Calu3 (cell line): ENCODE measurements around the gene RABEP1. TPM values are rescaled to one million over a fixed set of nuclear protein-coding genes. Genes with fewer than 3 reads are reported as not detected.

Source experiments
- BruUV-seq: library from RNA; stranded (reverse); fragments of 400-500 nt; replicated peaks from 2 replicates; lab custom pipeline; 2021; lab: Mats Ljungman, UMichigan
- CTCF ChIA-PET: fragments of 300-600 bp; sonication (Branson Sonifier 250); formaldehyde crosslinking; loops from one replicate; lab custom pipeline; 2022; ENCODE audit warnings: antibody characterized with exemption; lab: Charles Lee
- DNase-seq: peaks from one replicate; pipeline ENCODE4 v3.0.0; 2022
- H3K27ac Mint-ChIP-seq: one replicate; pipeline ENCODE4 v1.8.0; 2022; ENCODE audit warnings: mixed read lengths; ENCODE audit not compliant: unreplicated experiment
- H3K27me3 Mint-ChIP-seq: one replicate; pipeline ENCODE4 v1.8.0; 2022; ENCODE audit warnings: mixed read lengths; ENCODE audit not compliant: unreplicated experiment
- H3K36me3 Mint-ChIP-seq: one replicate; pipeline ENCODE4 v1.8.0; 2022; ENCODE audit warnings: mild to moderate bottlenecking, moderate library complexity, mixed read lengths; ENCODE audit not compliant: insufficient read depth, unreplicated experiment
- H3K4me1 Mint-ChIP-seq: one replicate; pipeline ENCODE4 v1.8.0; 2022; ENCODE audit warnings: mild to moderate bottlenecking, low read depth, mixed read lengths; ENCODE audit not compliant: unreplicated experiment
- H3K4me3 Mint-ChIP-seq: one replicate; pipeline ENCODE4 v1.8.0; 2022; ENCODE audit warnings: mild to moderate bottlenecking, low read depth, moderate library complexity, mixed read lengths; ENCODE audit not compliant: unreplicated experiment
- H3K9me3 Mint-ChIP-seq: one replicate; pipeline ENCODE4 v1.8.0; 2022; ENCODE audit warnings: low read depth, mixed read lengths; ENCODE audit not compliant: unreplicated experiment
- intact Hi-C: fragments of 100-400 bp; cut with micrococcal nuclease; formaldehyde crosslinking; loops from one replicate; pipeline ENCODE4 v1.10.0; 2022; ENCODE audit not compliant: unreplicated experiment
- total RNA-seq: library from RNA; stranded (reverse); gene quantifications from 2 replicates; pipeline ENCODE4 v1.2.3, GENCODE V29; 2022
- TF ChIP-seq, protein P1 (sequence below): fragments of 200-600 bp; IDR thresholded peaks from one replicate; pipeline ENCODE4 v1.8.0; 2022; ENCODE audit warnings: antibody characterized with exemption; ENCODE audit not compliant: unreplicated experiment

RABEP1 gene
- total RNA-seq, 1 experiment from 2014 or later, result 33.5 TPM

DNA sequence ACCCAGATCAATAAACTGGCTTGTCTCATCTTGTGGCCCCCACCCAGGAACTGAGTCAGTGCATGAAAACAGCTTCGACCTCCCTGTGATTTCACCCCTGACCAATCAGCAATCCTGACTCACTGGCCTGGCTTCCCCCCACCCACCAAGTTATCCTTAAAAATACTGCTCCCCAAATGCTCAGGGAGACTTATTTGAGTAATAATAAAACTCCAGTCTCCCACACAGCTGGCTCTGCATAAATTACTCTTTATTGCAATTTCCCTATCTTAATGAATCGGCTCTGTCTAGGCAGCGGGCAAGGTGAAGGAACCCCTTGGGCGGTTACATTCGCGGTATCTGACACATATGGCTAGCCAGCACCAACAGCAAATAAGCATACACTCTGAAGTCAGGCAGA is 9.8 kb upstream of the RABEP1 start:
- Mint-ChIP-seq H3K36me3 (no peaks in the 10 kb centered on the region), H3K4me1 (no peaks in the 10 kb centered on the region), H3K4me3 (no peak overlapping the region), H3K9me3 (no peaks in the 10 kb centered on the region), H3K27me3 (no peaks in the 10 kb centered on the region), H3K27ac (no peak overlapping the region)
- BruUV-seq, result no TSS peak
- intact Hi-C loops, result no loop called here
- DNase-seq, result no peak
- TF ChIP-seq, protein P1, sequence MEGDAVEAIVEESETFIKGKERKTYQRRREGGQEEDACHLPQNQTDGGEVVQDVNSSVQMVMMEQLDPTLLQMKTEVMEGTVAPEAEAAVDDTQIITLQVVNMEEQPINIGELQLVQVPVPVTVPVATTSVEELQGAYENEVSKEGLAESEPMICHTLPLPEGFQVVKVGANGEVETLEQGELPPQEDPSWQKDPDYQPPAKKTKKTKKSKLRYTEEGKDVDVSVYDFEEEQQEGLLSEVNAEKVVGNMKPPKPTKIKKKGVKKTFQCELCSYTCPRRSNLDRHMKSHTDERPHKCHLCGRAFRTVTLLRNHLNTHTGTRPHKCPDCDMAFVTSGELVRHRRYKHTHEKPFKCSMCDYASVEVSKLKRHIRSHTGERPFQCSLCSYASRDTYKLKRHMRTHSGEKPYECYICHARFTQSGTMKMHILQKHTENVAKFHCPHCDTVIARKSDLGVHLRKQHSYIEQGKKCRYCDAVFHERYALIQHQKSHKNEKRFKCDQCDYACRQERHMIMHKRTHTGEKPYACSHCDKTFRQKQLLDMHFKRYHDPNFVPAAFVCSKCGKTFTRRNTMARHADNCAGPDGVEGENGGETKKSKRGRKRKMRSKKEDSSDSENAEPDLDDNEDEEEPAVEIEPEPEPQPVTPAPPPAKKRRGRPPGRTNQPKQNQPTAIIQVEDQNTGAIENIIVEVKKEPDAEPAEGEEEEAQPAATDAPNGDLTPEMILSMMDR, result no peak
- CTCF ChIA-PET, result no interaction called here

DNA sequence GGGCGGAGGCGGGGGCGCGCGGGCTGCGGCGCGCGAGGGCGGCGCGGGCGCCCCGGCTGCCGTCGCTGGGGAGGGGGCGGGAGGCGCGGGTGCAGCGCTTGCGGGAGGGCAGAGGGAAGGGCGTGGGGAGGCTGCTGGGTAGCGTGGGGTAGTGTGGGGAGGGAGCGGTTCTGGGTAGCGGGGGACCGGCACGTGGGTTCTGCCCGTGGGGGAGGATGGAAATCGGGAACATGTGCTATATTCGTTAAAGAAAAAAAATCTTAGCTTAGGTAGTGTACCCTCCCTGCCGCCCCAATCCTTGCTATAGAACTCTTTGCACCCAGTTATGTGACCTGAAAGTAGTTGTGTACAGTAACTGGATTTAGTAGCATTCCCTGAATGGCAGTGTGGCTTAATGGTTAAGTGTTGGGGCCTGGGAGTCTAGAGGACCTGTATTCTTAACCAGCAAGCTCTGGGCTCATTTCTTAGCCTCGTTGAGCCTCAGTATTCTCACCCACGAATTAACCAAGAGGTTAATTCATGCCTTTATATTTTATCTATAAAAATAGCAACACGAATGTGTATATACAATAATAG is 646 bp downstream of the RABEP1 start:
- peak; percentile 1 for DNase-seq
- TF ChIP-seq, protein P1, result no peak
- CTCF ChIA-PET, result no interaction called here

DNA sequence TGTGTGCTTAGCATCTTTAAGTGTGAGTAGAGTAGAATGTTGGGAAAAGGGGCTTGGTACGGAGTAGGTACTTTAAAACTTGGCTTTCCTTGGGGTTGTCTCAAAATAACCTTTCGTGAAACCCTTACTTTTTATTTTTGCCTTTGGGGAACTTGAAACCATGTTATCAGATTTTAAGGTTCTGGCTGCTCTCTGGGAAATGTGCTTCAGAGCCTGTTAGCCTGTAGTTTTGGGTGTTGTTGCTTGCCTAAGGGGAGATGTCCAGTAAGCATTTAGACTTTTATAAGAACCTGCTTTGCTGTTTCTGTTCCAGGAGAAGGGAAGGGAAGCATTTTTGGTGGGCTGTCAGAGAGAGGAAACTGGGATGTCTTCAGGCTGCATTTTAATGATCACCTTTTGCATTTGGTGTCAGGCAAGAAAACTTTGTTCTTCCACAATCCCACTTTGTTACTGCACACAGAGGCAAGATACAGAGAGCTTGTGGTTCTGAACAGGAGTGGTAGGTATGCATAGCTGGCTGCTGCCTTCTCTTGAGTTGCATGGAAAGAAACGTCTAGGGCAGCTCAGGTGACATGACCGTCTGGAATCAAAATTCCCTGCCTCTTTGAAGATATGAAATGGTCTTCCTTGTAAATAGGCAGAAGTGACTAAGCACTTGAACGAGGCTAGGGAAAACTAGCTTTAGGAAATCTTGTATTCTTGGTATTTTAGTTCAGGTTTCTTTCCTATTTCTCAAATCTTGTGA is 1.7 kb downstream of the RABEP1 start:
- H3K27ac Mint-ChIP-seq, result no peak overlapping the region
- H3K9me3 Mint-ChIP-seq, result no peaks in the 10 kb centered on the region
- peaks cover 9% of the 10 kb centered on the region for H3K36me3 Mint-ChIP-seq
- DNase-seq, result no peak
- intact Hi-C loops, result no loop called here
- BruUV-seq, result TSS peak; percentile 56
- no peaks in the 10 kb centered on the region for H3K27me3 Mint-ChIP-seq
- H3K4me3 Mint-ChIP-seq, result peak overlapping the region; percentile 67
- TF ChIP-seq, protein P1, result no peak
- CTCF ChIA-PET, result no interaction called here
- no peaks in the 10 kb centered on the region for H3K4me1 Mint-ChIP-seq

More for the DNA sequence above, 646 bp downstream of the RABEP1 start:
- no TSS peak for BruUV-seq
- Mint-ChIP-seq H3K27ac (no peak overlapping the region), H3K9me3 (no peaks in the 10 kb centered on the region), H3K4me1 (no peaks in the 10 kb centered on the region), H3K36me3 (peaks cover 9% of the 10 kb centered on the region), H3K4me3 (peak overlapping the region; percentile 67), H3K27me3 (no peaks in the 10 kb centered on the region)
- intact Hi-C loops, result no loop called here

DNA sequence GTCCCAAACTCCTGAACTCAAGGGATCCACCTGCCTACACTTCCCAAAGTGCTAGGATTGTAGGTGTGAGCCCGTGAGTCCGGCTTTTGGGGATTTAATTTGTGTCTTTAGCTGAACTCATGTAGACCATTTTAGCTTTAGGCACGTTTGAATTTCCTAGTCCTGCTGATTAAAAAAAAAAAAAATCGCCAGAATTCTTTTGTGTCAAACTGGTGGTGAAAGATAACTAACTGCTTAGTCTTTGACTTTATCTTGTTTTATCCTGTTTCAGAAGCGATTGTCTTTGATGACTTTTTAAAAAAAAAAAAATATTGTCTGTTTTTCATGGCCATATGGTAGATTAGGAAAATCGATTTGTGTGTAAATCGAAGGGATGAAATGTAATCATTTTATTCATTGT is 2.6 kb downstream of the RABEP1 start:
- TF ChIP-seq, protein P1, result no peak
- H3K36me3 Mint-ChIP-seq, result peaks cover 9% of the 10 kb centered on the region
- no peaks in the 10 kb centered on the region for H3K27me3 Mint-ChIP-seq
- BruUV-seq, result no TSS peak
- CTCF ChIA-PET, result no interaction called here
- DNase-seq, result no peak
- no peaks in the 10 kb centered on the region for H3K9me3 Mint-ChIP-seq
- H3K4me3 Mint-ChIP-seq, result no peak overlapping the region
- H3K4me1 Mint-ChIP-seq, result no peaks in the 10 kb centered on the region
- intact Hi-C loops, result no loop called here
- H3K27ac Mint-ChIP-seq, result no peak overlapping the region
